Uterine smooth muscle cell (primary cell): ENCODE data around the gene CDY1. TPM values are rescaled to one million over a fixed set of nuclear protein-coding genes. Genes with fewer than 3 reads are reported as not detected.

Experiments used
- total RNA-seq: library from RNA; depleted of rRNA; stranded (reverse); fragments of >200 nt; gene quantifications from 2 replicates; pipeline ENCODE4 v1.2.3, GENCODE V29; 2014

CDY1 gene, protein sequence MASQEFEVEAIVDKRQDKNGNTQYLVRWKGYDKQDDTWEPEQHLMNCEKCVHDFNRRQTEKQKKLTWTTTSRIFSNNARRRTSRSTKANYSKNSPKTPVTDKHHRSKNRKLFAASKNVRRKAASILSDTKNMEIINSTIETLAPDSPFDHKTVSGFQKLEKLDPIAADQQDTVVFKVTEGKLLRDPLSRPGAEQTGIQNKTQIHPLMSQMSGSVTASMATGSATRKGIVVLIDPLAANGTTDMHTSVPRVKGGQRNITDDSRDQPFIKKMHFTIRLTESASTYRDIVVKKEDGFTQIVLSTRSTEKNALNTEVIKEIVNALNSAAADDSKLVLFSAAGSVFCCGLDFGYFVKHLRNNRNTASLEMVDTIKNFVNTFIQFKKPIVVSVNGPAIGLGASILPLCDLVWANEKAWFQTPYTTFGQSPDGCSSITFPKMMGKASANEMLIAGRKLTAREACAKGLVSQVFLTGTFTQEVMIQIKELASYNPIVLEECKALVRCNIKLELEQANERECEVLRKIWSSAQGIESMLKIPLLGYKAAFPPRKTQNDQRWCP
- not detected in 2 replicates for total RNA-seq

DNA sequence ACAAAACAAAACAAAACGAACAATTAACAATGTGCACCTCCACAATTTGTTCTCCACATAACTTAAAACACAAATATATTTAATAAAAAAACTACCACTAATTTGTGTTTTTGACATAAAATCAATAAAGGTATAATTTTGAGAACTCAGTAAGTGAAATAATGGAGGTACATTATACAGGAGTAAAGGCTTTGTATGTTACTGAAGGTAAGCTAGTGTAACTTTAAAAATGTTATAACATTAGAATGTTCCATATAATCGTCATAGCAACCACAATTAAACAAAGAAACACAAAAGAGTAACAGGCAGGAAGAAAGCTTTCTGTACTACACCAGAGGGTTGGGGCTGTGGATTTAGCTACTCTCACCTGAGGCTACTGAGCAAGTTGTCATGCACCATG, at the start of gene CDY1:
Gene CDY1 (plus strand): TSS at position 301 of the 400 bp plus-strand sequence. CDS start 326 bp downstream, outside the sequence.

